Stomach (tissue), 4 donors: Measurements from ENCODE around the gene NFIL3.

Source experiments
- POLR2A ChIP-seq, 4 donors: fragments of 450-650 bp; IDR thresholded peaks; one replicate each; pipeline ENCODE4 v1.6.1; 2016; ENCODE audit warnings: antibody characterized with exemption in 4 of 4, control low read depth in 2 of 4, mild to moderate bottlenecking in 1 of 4, moderate library complexity in 1 of 4
- POLR2AphosphoS5 ChIP-seq, 3 donors: sonication (generic); formaldehyde crosslinking; IDR thresholded peaks; one replicate each; pipeline ENCODE4 v1.6.1; 2016; ENCODE audit warnings: antibody characterized with exemption in 3 of 3
- TF ChIP-seq, protein P1 (sequence below), 7 experiments: fragments of 450-650 bp in 4 of 7; fragments of 200-600 bp in 3 of 7; sonication (generic) in 3 of 7; IDR thresholded peaks; one replicate each; pipeline ENCODE4 v1.5.1; 2016 to 2019; ENCODE audit warnings: antibody characterized with exemption in 7 of 7, control low read depth in 2 of 7, mild to moderate bottlenecking in 1 of 7

DNA sequence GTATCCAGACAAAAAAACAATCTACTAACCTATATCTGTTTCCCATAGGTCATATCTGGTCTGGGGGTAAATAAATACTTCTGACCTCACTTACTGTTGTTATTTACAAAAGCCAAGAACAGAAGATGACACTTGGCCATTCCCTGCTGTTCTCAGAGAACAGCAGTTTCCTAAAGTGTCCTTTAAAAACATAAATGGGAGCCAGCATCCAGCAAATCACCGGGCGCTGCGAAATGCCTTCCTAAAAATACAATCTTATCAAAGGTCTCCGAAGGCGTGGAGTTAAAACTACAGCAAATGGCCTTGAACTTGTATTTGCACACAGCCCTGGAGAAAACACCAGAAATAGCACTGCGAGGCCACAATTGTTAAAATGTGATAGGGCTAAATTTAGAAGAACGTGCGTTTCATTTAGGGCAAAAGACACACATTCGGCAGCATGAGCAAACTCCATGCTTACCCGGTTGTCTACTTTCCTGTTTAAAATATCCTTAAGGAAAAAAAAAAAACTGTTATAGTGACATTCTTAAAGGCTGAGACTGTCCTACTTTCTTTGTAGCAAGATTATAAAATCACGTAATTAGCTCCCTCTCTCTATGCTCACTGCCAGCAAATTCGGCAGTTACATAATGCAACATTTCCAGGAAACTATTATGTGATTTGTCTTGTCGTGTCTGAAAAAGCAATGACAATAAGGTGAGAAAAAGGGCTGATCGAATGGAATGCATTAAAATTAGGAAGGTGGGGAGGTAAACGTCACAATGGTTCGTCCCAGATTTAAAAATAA lies 1.5 kb downstream of the NFIL3 start:
- TF ChIP-seq POLR2A (IDR thresholded peaks at IDR 0.05) (no peak), POLR2AphosphoS5 (IDR thresholded peaks at IDR 0.05) (peak in 2 of 3 donors; percentile 3 to 6)
- TF ChIP-seq, protein P1, sequence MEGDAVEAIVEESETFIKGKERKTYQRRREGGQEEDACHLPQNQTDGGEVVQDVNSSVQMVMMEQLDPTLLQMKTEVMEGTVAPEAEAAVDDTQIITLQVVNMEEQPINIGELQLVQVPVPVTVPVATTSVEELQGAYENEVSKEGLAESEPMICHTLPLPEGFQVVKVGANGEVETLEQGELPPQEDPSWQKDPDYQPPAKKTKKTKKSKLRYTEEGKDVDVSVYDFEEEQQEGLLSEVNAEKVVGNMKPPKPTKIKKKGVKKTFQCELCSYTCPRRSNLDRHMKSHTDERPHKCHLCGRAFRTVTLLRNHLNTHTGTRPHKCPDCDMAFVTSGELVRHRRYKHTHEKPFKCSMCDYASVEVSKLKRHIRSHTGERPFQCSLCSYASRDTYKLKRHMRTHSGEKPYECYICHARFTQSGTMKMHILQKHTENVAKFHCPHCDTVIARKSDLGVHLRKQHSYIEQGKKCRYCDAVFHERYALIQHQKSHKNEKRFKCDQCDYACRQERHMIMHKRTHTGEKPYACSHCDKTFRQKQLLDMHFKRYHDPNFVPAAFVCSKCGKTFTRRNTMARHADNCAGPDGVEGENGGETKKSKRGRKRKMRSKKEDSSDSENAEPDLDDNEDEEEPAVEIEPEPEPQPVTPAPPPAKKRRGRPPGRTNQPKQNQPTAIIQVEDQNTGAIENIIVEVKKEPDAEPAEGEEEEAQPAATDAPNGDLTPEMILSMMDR (IDR thresholded peaks at IDR 0.05), result no peak
